ENCODE measurements around the gene FFAR4.

FFAR4 gene

DNA sequence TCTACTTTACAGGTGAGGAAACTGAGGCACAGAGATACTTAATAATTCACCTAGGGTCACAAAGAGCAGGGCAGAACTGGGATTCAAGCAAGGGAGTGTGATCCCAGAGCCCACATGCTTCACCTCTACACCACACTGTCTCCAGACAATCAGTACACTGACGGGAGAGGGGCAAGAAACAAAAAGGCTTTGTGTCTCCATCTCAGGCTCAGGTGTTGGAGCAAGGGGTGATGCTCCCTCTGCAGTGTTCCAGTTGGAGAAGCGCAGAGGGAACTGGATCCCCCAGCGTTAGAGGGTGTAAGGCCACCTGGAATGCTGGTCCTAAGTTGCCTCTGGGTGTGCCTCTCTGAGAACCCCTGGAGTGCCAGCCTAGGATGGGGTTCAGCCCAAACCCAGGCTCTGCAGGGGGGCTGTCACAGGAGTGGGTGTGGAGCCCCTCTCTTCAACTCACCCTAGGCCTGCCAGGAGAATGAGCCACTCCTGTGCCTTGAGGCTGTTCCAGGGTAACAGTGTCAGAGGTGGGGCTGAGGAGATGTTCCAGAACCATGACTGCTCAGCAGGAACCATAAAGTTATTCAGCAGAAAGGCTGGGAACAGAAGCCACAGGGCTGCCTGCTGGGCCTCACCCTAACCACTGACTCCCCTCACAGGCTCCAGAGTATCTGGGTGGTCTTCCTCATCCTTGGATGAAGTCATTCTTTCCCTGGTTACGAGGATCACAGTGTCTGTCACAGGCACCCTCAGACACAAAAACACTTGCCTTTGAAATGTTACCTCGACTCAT is 29.1 kb downstream of the FFAR4 start:
- DNase-seq (ENCODE audit: low read depth in 1 of 2, low spot score in 1 of 2) = no peak
- TF ChIP-seq POLR2AphosphoS5 (IDR thresholded peaks at IDR 0.05; ENCODE audit: low read depth) = no peak
- TF ChIP-seq SPI1 (IDR thresholded peaks at IDR 0.05; ENCODE audit: borderline replicate concordance, low read depth) = no peak
- TF ChIP-seq, protein P1, sequence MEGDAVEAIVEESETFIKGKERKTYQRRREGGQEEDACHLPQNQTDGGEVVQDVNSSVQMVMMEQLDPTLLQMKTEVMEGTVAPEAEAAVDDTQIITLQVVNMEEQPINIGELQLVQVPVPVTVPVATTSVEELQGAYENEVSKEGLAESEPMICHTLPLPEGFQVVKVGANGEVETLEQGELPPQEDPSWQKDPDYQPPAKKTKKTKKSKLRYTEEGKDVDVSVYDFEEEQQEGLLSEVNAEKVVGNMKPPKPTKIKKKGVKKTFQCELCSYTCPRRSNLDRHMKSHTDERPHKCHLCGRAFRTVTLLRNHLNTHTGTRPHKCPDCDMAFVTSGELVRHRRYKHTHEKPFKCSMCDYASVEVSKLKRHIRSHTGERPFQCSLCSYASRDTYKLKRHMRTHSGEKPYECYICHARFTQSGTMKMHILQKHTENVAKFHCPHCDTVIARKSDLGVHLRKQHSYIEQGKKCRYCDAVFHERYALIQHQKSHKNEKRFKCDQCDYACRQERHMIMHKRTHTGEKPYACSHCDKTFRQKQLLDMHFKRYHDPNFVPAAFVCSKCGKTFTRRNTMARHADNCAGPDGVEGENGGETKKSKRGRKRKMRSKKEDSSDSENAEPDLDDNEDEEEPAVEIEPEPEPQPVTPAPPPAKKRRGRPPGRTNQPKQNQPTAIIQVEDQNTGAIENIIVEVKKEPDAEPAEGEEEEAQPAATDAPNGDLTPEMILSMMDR (IDR thresholded peaks at IDR 0.05; ENCODE audit: insufficient read depth, low read length) = no peak
- TF ChIP-seq, protein P2, sequence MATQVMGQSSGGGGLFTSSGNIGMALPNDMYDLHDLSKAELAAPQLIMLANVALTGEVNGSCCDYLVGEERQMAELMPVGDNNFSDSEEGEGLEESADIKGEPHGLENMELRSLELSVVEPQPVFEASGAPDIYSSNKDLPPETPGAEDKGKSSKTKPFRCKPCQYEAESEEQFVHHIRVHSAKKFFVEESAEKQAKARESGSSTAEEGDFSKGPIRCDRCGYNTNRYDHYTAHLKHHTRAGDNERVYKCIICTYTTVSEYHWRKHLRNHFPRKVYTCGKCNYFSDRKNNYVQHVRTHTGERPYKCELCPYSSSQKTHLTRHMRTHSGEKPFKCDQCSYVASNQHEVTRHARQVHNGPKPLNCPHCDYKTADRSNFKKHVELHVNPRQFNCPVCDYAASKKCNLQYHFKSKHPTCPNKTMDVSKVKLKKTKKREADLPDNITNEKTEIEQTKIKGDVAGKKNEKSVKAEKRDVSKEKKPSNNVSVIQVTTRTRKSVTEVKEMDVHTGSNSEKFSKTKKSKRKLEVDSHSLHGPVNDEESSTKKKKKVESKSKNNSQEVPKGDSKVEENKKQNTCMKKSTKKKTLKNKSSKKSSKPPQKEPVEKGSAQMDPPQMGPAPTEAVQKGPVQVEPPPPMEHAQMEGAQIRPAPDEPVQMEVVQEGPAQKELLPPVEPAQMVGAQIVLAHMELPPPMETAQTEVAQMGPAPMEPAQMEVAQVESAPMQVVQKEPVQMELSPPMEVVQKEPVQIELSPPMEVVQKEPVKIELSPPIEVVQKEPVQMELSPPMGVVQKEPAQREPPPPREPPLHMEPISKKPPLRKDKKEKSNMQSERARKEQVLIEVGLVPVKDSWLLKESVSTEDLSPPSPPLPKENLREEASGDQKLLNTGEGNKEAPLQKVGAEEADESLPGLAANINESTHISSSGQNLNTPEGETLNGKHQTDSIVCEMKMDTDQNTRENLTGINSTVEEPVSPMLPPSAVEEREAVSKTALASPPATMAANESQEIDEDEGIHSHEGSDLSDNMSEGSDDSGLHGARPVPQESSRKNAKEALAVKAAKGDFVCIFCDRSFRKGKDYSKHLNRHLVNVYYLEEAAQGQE (IDR thresholded peaks at IDR 0.05; ENCODE audit: insufficient replicate concordance, low read depth) = no peak
- no peak for TF ChIP-seq GABPA (IDR thresholded peaks at IDR 0.05; ENCODE audit: low read depth)
- H3K27ac ChIP-seq (replicated peaks) = no peak overlapping the region
- H3K4me3 ChIP-seq (replicated peaks; ENCODE audit: insufficient read depth, low read length) = no peak overlapping the region
- H3K27me3 ChIP-seq (ENCODE audit: insufficient read depth, poor library complexity, severe bottlenecking) = no peaks in the 10 kb centered on the region

DNA sequence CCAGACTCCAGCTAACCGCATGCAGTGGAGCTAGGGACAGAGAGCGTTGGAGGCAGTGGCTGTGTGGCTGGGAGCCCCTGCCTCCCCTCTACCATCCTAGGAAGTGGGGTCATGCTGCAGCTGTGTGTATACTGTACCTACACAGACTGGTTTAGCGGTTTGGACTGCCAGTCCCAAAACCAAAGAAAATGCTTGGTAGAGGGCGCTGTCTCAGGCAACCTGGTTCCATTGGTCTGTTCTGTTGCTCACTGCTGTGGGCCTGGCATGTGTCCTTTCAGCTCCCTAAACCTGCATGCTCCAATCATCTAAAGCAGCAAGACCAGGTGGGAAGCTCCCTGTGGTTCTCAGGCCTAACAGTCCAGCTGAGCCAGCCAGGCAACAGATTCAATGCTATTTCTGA is 30.1 kb downstream of the FFAR4 start:
- DNase-seq (ENCODE audit: low read depth in 1 of 2, low spot score in 1 of 2) = no peak
- Histone ChIP-seq H3K4me3 (replicated peaks; ENCODE audit: insufficient read depth, low read length) (no peak overlapping the region), H3K27ac (replicated peaks) (no peak overlapping the region), H3K27me3 (ENCODE audit: insufficient read depth, poor library complexity, severe bottlenecking) (peaks cover 4% of the 10 kb centered on the region)
- TF ChIP-seq SPI1 (IDR thresholded peaks at IDR 0.05; ENCODE audit: borderline replicate concordance, low read depth) (no peak), GABPA (IDR thresholded peaks at IDR 0.05; ENCODE audit: low read depth) (no peak), POLR2AphosphoS5 (IDR thresholded peaks at IDR 0.05; ENCODE audit: low read depth) (no peak)
- TF ChIP-seq, protein P2 (IDR thresholded peaks at IDR 0.05; ENCODE audit: insufficient replicate concordance, low read depth) = no peak
- TF ChIP-seq, protein P1 (IDR thresholded peaks at IDR 0.05; ENCODE audit: insufficient read depth, low read length) = no peak

DNA sequence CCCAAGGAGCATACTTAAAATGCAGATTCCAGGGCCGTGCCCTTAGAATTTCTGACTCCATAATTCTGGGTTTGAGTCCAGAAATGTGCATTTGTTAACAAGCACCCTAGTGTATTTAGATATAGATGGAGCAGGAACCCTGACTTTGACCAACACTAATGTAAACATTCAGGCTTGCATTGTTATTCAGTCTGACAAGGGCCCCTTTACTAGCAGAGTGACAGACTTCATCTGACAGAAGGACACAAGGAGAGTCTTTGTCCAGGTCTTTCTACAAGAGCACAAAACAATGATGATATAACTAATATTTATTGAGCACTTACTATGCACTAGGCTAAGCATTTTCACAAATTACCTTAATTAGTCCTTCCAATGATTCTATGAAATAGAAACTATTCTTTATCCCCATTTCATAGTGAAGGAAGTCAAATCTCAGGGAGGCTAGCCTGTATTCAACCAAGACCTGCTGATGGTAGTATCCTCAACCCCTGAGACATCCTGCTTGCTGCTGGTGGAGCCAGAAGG is 30.7 kb downstream of the FFAR4 start:
- no peak for DNase-seq (ENCODE audit: low read depth in 1 of 2, low spot score in 1 of 2)
- Histone ChIP-seq H3K27ac (replicated peaks) (no peak overlapping the region), H3K27me3 (ENCODE audit: insufficient read depth, poor library complexity, severe bottlenecking) (peaks cover 10% of the 10 kb centered on the region), H3K4me3 (replicated peaks; ENCODE audit: insufficient read depth, low read length) (no peak overlapping the region)
- TF ChIP-seq GABPA (IDR thresholded peaks at IDR 0.05; ENCODE audit: low read depth) (no peak), SPI1 (IDR thresholded peaks at IDR 0.05; ENCODE audit: borderline replicate concordance, low read depth) (no peak), POLR2AphosphoS5 (IDR thresholded peaks at IDR 0.05; ENCODE audit: low read depth) (no peak)
- TF ChIP-seq, protein P1 (IDR thresholded peaks at IDR 0.05; ENCODE audit: insufficient read depth, low read length) = no peak
- TF ChIP-seq, protein P2 (IDR thresholded peaks at IDR 0.05; ENCODE audit: insufficient replicate concordance, low read depth) = no peak
